Gastrocnemius medialis (tissue), 4 donors: ENCODE measurements around the gene COL23A1. TPM values are rescaled to one million over a fixed set of nuclear protein-coding genes. Genes with fewer than 3 reads are reported as not detected.

Source experiments
- ATAC-seq, 2 donors: fragments of 150-250 bp; one replicate each; pipeline ENCODE4 v1.9.1; 2016
- DNase-seq, 2 donors: peaks; one replicate each; pipeline ENCODE4 v3.0.0-alpha.2; 2019
- H3K27ac ChIP-seq, 4 donors: fragments of 200-600 bp; sonication (generic); 1 replicate in 1 of 4; 2 replicates in 3 of 4; pipeline ENCODE4 v1.5.1; 2016 to 2018; ENCODE audit warnings: mild to moderate bottlenecking in 2 of 4, moderate library complexity in 1 of 4
- H3K27me3 ChIP-seq, 3 donors: fragments of 200-600 bp; sonication (generic) in 2 of 3; 1 replicate in 1 of 3; 2 replicates in 2 of 3; pipeline versions ENCODE4 v1.5.1 to v1.6.0; 2016 to 2019; ENCODE audit warnings: mild to moderate bottlenecking in 1 of 3, moderate library complexity in 1 of 3
- H3K36me3 ChIP-seq, 2 donors: fragments of 200-600 bp; sonication (generic) in 1 of 2; one replicate each; pipeline ENCODE4 v1.5.1; 2017 to 2018
- H3K4me1 ChIP-seq, 2 donors: fragments of 200-600 bp; sonication (generic) in 1 of 2; one replicate each; pipeline ENCODE4 v1.5.1; 2016 to 2017; ENCODE audit warnings: mild to moderate bottlenecking in 2 of 2
- H3K4me3 ChIP-seq, 4 donors: fragments of 200-600 bp; sonication (generic) in 3 of 4; 1 replicate in 1 of 4; 2 replicates in 3 of 4; pipeline ENCODE4 v1.5.1; 2016 to 2019; ENCODE audit warnings: mild to moderate bottlenecking in 2 of 4
- H3K9me3 ChIP-seq, 3 donors: fragments of 200-600 bp; sonication (generic) in 2 of 3; 1 replicate in 1 of 3; 2 replicates in 2 of 3; pipeline ENCODE4 v1.5.1; 2016 to 2019
- POLR2A ChIP-seq, 2 donors: fragments of 450-650 bp; IDR thresholded peaks; one replicate each; pipeline ENCODE4 v1.6.1; 2017; ENCODE audit warnings: antibody characterized with exemption in 2 of 2, mild to moderate bottlenecking in 2 of 2, moderate library complexity in 2 of 2
- in situ Hi-C, 4 donors: fragments of 200-750 bp; cut with MboI; loops; one replicate each; pipeline versions ENCODE4 v1.15.0 to v1.8.0; 2017; ENCODE audit warnings: low sequenced_read_pairs in 4 of 4
- intact Hi-C: fragments of 100-400 bp; cut with DNase I; formaldehyde crosslinking; loops from one replicate; pipeline ENCODE4 v1.15.1; 2023; ENCODE audit warnings: low total_unique reads
- total RNA-seq, 4 donors: library from RNA; depleted of rRNA; stranded (reverse); fragments of >200 nt; gene quantifications; one replicate each; pipeline versions ENCODE4 v1.1.0 to v1.2.3, GENCODE V29; 2016
- TF ChIP-seq, protein P1 (sequence below), 5 experiments: fragments of 450-650 bp in 3 of 5; fragments of 200-600 bp in 2 of 5; sonication (generic) in 2 of 5; IDR thresholded peaks in 4 of 5; conservative IDR thresholded peaks in 1 of 5; 1 replicate in 4 of 5; 2 replicates in 1 of 5; pipeline ENCODE4 v1.5.1; 2016 to 2019; ENCODE audit warnings: antibody characterized with exemption in 5 of 5, mild to moderate bottlenecking in 3 of 5, moderate library complexity in 3 of 5

The COL23A1 gene
- total RNA-seq, 4 donors from 2014 or later: 0.62 to 1.1 (median 0.97) TPM; not detected in 1

DNA sequence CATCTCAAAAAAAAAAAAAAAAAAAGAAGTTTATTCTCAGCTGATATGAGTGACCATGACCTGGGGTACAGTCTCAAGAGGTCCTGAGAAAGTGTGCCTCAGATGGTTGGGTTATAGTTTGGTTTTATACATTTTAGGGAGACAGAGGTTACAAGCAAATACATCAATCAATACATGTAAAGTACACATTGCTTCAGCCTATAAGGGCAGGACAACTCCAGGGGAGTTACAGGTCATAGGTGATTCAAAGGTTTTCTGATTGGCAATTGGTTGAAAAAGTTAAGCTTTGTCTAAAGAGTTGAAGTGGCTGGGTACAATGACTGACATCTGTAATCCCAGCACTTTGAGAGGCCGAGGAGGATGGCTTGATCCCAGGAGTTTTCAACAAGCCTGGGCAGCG lies 400.8 kb downstream of the COL23A1 start:
- no peak for ATAC-seq
- H3K27me3 ChIP-seq: no peaks in the 10 kb centered on the region
- in situ Hi-C loops: no loop called here

More for the DNA sequence above, 400.8 kb downstream of the COL23A1 start:
- H3K36me3 ChIP-seq: no peaks in the 10 kb centered on the region
- intact Hi-C loops: no loop called here
- TF ChIP-seq POLR2A (IDR thresholded peaks at IDR 0.05): no peak
- TF ChIP-seq, protein P1, sequence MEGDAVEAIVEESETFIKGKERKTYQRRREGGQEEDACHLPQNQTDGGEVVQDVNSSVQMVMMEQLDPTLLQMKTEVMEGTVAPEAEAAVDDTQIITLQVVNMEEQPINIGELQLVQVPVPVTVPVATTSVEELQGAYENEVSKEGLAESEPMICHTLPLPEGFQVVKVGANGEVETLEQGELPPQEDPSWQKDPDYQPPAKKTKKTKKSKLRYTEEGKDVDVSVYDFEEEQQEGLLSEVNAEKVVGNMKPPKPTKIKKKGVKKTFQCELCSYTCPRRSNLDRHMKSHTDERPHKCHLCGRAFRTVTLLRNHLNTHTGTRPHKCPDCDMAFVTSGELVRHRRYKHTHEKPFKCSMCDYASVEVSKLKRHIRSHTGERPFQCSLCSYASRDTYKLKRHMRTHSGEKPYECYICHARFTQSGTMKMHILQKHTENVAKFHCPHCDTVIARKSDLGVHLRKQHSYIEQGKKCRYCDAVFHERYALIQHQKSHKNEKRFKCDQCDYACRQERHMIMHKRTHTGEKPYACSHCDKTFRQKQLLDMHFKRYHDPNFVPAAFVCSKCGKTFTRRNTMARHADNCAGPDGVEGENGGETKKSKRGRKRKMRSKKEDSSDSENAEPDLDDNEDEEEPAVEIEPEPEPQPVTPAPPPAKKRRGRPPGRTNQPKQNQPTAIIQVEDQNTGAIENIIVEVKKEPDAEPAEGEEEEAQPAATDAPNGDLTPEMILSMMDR (IDR thresholded peaks at IDR 0.05 in 4 of 5, conservative IDR thresholded peaks at IDR 0.05 in 1 of 5): no peak
- DNase-seq: no peak
- H3K4me1 ChIP-seq: no peaks in the 10 kb centered on the region
- no peak overlapping the region for H3K27ac ChIP-seq
- H3K9me3 ChIP-seq: no peaks in the 10 kb centered on the region
- H3K4me3 ChIP-seq: no peak overlapping the region

Other genes starting within 250 kb of the COL23A1 start
- gene CLK4, start 36.7 kb upstream of the COL23A1 start, total RNA-seq: 10 to 100 TPM; 11.4 to 36.7 (median 14.3) TPM
- 10 to 100 TPM in 2 of 4 donors, 1 to 10 TPM in 2; 9.1 to 11.7 (median 10.3) TPM for gene ZNF354A, start 140.3 kb upstream of the COL23A1 start, total RNA-seq